Measurements from ENCODE around the gene CCSAP. TPM values are rescaled to one million over a fixed set of nuclear protein-coding genes. Genes with fewer than 3 reads are reported as not detected.
"Not testable (repeated sequence)": the region's sequence is repeated elsewhere in the genome, so short reads cannot be mapped to it uniquely, and the experiment has no call there.

CCSAP gene
- polyA plus RNA-seq, 4 donors, result 0.89 to 4.5 (median 2.0) TPM

DNA sequence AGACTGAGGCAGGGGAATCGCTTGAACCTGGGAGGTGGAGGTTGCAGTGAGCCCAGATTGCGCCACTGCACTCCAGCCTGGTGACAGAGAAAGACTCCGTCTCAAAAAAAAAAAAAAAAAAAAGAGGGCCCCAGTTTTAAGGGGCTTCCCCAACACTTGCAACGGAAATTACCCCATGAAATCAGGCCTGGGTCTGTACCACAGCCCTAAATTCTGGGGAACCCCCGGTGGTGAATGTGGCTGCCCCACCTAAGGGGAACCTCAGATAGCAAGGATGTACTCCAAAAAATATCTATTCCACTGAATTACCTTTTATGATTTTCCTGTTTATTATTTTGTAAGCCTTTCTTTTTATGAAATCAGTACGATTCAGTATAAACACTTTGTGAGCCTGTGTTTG lies 15.1 kb downstream of the CCSAP start:
- not testable (repeated sequence) for H3K9me3 ChIP-seq (ENCODE audit: control insufficient read depth in 2 of 2, insufficient read depth in 1 of 2, low read depth in 1 of 2, low read length in 1 of 2); DNase-seq; H3K27me3 ChIP-seq (ENCODE audit: control insufficient read depth in 3 of 3, insufficient read depth in 3 of 3, low read length in 3 of 3); H3K4me1 ChIP-seq (ENCODE audit: control insufficient read depth in 3 of 3, insufficient read depth in 2 of 3, low read depth in 1 of 3, low read length in 2 of 3); H3K27ac ChIP-seq (ENCODE audit: low read depth in 1 of 3, low read length in 2 of 3); H3K36me3 ChIP-seq (ENCODE audit: control insufficient read depth in 3 of 3, insufficient read depth in 2 of 3, low read depth in 1 of 3, low read length in 3 of 3); H3K4me3 ChIP-seq (ENCODE audit: low read depth in 1 of 3, low read length in 3 of 3); FAIRE-seq
- 86 to 91% (median 87%) methylated on average over 6 of the region's 6 CpGs for WGBS, 3 donors

DNA sequence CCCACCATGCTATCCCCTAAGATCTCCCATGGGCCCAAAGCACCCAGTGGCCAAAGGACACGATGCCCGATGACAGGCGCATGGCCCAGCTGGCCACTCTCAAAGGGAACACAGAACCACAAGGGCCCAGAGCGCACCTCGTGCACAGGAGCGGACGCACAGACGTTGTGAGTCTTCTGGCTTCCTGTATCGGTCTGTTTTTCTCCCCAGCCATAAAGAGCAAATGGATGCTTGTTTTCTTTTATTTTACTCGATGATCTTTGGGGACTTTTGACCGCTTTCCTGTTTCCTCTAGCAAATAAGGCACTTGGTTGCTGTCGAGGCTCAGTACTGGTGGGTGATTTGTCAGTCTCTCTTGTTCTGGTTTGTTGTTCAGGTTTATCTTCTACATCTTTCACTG lies 16.2 kb downstream of the CCSAP start:
- DNase-seq (no peak), FAIRE-seq (no peak)
- no peak overlapping the region for H3K27ac ChIP-seq (ENCODE audit: low read depth in 1 of 3, low read length in 2 of 3)
- H3K4me3 ChIP-seq (ENCODE audit: low read depth in 1 of 3, low read length in 3 of 3), result no peak overlapping the region
- H3K4me1 ChIP-seq (ENCODE audit: control insufficient read depth in 3 of 3, insufficient read depth in 2 of 3, low read depth in 1 of 3, low read length in 2 of 3), result no peaks in the 10 kb centered on the region
- no peaks in the 10 kb centered on the region for H3K27me3 ChIP-seq (ENCODE audit: control insufficient read depth in 3 of 3, insufficient read depth in 3 of 3, low read length in 3 of 3)
- peaks cover 0 to 8% (median 4%) of the 10 kb centered on the region in 3 donors for H3K36me3 ChIP-seq (ENCODE audit: control insufficient read depth in 3 of 3, insufficient read depth in 2 of 3, low read depth in 1 of 3, low read length in 3 of 3)
- 91 to 96% (median 96%) methylated on average over 12 of the region's 12 CpGs for WGBS, 3 donors
- no peaks in the 10 kb centered on the region for H3K9me3 ChIP-seq (ENCODE audit: control insufficient read depth in 2 of 2, insufficient read depth in 1 of 2, low read depth in 1 of 2, low read length in 1 of 2)

DNA sequence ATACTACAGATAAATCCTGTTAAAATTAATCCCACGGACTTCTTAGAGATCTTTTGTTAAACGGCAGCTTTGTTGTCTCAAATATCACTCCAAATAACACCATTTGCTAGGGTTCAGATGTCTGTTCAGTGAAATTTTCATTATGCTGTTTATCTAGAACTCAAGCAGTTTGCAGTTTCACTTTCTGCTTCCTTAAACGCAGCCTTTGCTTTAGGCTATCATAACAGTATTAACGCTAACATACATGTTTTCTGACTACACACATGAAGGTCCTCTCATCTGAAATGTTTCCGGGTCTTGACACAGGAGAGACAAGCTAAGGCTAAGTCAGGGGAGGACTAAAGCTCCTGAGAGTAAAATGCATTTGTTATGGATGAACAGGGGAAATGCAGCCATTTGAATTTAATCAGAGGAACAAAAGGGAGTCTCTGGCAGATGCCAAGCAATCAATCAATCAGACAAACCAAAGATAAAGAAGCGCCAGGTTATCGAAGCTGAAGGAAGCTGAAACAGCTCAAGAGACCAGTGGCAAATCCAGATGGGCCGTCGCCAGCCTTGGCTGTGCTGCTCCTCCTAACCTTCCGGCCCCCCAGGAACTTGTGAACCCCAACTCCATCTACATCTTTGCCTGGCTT lies 16.9 kb downstream of the CCSAP start:
- Histone ChIP-seq H3K27me3 (ENCODE audit: control insufficient read depth in 3 of 3, insufficient read depth in 3 of 3, low read length in 3 of 3) (no peaks in the 10 kb centered on the region), H3K27ac (ENCODE audit: low read depth in 1 of 3, low read length in 2 of 3) (peak overlapping the region in 1 of 3 donors; percentile 4), H3K4me1 (ENCODE audit: control insufficient read depth in 3 of 3, insufficient read depth in 2 of 3, low read depth in 1 of 3, low read length in 2 of 3) (no peaks in the 10 kb centered on the region), H3K9me3 (ENCODE audit: control insufficient read depth in 2 of 2, insufficient read depth in 1 of 2, low read depth in 1 of 2, low read length in 1 of 2) (no peaks in the 10 kb centered on the region), H3K36me3 (ENCODE audit: control insufficient read depth in 3 of 3, insufficient read depth in 2 of 3, low read depth in 1 of 3, low read length in 3 of 3) (peaks cover 0 to 8% (median 4%) of the 10 kb centered on the region in 3 donors), H3K4me3 (ENCODE audit: low read depth in 1 of 3, low read length in 3 of 3) (no peak overlapping the region)
- 37 to 58% (median 54%) methylated on average over 10 of the region's 10 CpGs for WGBS, 3 donors
- DNase-seq (peak; percentile 8 to 37), FAIRE-seq (no peak)

DNA sequence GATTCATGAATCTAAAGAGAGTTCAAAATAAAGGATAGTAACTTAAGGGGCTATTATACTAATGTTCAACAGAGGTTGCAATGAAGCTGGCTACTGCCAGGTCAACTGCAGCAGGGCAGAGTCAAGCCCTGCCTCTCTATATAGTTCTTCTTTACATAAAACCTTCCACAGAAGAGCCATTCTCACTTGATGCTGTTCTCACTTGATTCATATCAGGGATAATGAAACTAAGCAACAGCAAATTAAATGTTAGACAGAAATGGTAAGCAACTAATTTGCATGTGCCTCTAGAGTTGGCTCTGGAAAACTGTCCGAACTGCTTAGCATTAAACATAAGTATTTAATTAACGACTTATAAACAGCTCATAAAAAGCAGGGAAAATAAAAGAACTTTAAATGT lies 17.4 kb downstream of the CCSAP start:
- DNase-seq (no peak), FAIRE-seq (no peak)
- Histone ChIP-seq H3K27ac (ENCODE audit: low read depth in 1 of 3, low read length in 2 of 3) (peak overlapping the region in 1 of 3 donors; percentile 11), H3K9me3 (ENCODE audit: control insufficient read depth in 2 of 2, insufficient read depth in 1 of 2, low read depth in 1 of 2, low read length in 1 of 2) (no peaks in the 10 kb centered on the region), H3K27me3 (ENCODE audit: control insufficient read depth in 3 of 3, insufficient read depth in 3 of 3, low read length in 3 of 3) (no peaks in the 10 kb centered on the region), H3K36me3 (ENCODE audit: control insufficient read depth in 3 of 3, insufficient read depth in 2 of 3, low read depth in 1 of 3, low read length in 3 of 3) (peaks cover 0 to 8% (median 4%) of the 10 kb centered on the region in 3 donors), H3K4me3 (ENCODE audit: low read depth in 1 of 3, low read length in 3 of 3) (no peak overlapping the region), H3K4me1 (ENCODE audit: control insufficient read depth in 3 of 3, insufficient read depth in 2 of 3, low read depth in 1 of 3, low read length in 2 of 3) (no peaks in the 10 kb centered on the region)
- 17 to 65% (median 64%) methylated on average over 2 of the region's 2 CpGs for WGBS, 3 donors

DNA sequence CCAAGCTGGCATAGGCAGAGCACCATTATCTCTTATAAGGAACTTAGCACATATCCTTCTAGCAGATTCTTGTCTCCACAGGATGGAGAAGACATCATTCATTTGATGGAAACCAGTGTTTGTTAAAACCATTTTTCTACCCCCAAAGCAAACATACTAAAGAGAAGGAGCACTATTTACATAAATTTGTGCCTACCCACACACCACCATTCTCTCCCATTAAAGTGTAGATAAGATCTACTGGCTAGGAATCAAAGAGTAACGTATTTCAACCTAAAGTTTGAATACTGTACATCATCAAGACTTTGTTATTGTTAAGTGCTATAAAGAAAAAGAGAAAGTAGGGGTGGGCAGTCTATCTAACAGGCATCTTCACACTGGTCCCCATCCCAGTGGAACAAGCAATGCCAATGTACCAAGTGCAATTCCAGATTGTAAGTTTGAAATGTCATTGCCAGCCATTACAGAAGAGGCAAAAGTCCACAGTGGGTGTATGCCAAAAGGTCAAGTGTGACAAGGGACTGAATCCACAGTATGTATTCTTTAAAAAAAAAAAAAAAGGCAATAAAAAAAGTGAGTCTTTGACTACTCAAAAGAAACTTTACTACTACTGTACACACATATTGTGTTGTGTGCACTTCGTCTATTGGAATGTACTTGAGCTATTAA lies 18.8 kb downstream of the CCSAP start:
- Histone ChIP-seq H3K27me3 (ENCODE audit: control insufficient read depth in 3 of 3, insufficient read depth in 3 of 3, low read length in 3 of 3) (no peaks in the 10 kb centered on the region), H3K4me3 (ENCODE audit: low read depth in 1 of 3, low read length in 3 of 3) (no peak overlapping the region), H3K36me3 (ENCODE audit: control insufficient read depth in 3 of 3, insufficient read depth in 2 of 3, low read depth in 1 of 3, low read length in 3 of 3) (peaks cover 2 to 16% (median 4%) of the 10 kb centered on the region in 3 donors), H3K27ac (ENCODE audit: low read depth in 1 of 3, low read length in 2 of 3) (no peak overlapping the region), H3K4me1 (ENCODE audit: control insufficient read depth in 3 of 3, insufficient read depth in 2 of 3, low read depth in 1 of 3, low read length in 2 of 3) (no peaks in the 10 kb centered on the region), H3K9me3 (ENCODE audit: control insufficient read depth in 2 of 2, insufficient read depth in 1 of 2, low read depth in 1 of 2, low read length in 1 of 2) (no peaks in the 10 kb centered on the region)
- no peak for FAIRE-seq
- peak in 1 of 2 donors; percentile 45 for DNase-seq
- 58 to 81% (median 81%) methylated on average over 2 of the region's 2 CpGs for WGBS, 3 donors

DNA sequence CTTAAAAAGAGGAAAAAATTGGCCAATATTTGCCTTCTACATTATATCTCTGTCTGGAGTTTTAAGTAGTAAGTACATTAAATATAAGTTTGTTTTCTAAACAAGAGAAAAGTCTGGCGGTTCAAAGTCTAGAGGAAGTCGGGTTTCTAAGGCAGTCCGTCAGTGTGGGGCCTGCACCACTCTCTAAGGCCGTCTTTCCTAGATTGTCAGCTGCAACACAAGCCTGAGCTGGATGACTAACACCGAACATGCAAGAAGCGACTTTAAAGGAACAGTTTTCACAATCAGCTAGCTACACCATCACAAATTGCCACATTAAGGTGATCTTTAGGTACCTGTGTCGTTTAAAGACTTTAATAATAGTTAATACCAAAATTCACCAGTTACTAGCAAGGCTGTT lies 19.6 kb downstream of the CCSAP start:
- no peak for FAIRE-seq

DNA sequence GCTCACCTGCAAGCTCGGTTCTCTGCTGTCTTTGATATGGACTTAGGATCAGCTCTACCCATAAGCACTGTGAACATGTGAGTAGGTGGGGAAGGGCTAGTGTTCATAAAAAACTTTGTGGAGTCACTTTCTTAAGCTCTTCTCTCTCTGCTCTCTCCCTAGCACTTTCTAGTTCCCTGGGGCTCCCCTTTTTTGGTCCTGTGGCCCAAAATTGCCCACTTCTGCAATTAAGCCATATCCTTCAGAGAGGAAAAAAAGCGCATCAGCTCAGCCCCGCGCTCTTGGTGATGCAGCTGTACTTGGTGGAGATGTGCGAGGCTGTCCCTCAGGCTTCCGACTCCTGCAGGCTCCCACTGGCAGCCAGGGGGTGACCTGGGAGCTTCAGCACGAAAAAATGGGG lies 23.4 kb downstream of the CCSAP start:
- Histone ChIP-seq H3K4me3 (ENCODE audit: low read depth in 1 of 3, low read length in 3 of 3) (no peak overlapping the region), H3K27me3 (ENCODE audit: control insufficient read depth in 3 of 3, insufficient read depth in 3 of 3, low read length in 3 of 3) (no peaks in the 10 kb centered on the region), H3K27ac (ENCODE audit: low read depth in 1 of 3, low read length in 2 of 3) (no peak overlapping the region), H3K36me3 (ENCODE audit: control insufficient read depth in 3 of 3, insufficient read depth in 2 of 3, low read depth in 1 of 3, low read length in 3 of 3) (peaks cover 0 to 11% (median 2%) of the 10 kb centered on the region in 3 donors), H3K9me3 (ENCODE audit: control insufficient read depth in 2 of 2, insufficient read depth in 1 of 2, low read depth in 1 of 2, low read length in 1 of 2) (no peaks in the 10 kb centered on the region), H3K4me1 (ENCODE audit: control insufficient read depth in 3 of 3, insufficient read depth in 2 of 3, low read depth in 1 of 3, low read length in 2 of 3) (no peaks in the 10 kb centered on the region)
- 96 to 98% (median 96%) methylated on average over 7 of the region's 7 CpGs for WGBS, 3 donors
- DNase-seq (no peak), FAIRE-seq (no peak)

More for the DNA sequence above, 19.6 kb downstream of the CCSAP start:
- Histone ChIP-seq H3K27me3 (ENCODE audit: control insufficient read depth in 3 of 3, insufficient read depth in 3 of 3, low read length in 3 of 3) (no peaks in the 10 kb centered on the region), H3K4me3 (ENCODE audit: low read depth in 1 of 3, low read length in 3 of 3) (no peak overlapping the region), H3K9me3 (ENCODE audit: control insufficient read depth in 2 of 2, insufficient read depth in 1 of 2, low read depth in 1 of 2, low read length in 1 of 2) (no peaks in the 10 kb centered on the region), H3K27ac (ENCODE audit: low read depth in 1 of 3, low read length in 2 of 3) (no peak overlapping the region), H3K4me1 (ENCODE audit: control insufficient read depth in 3 of 3, insufficient read depth in 2 of 3, low read depth in 1 of 3, low read length in 2 of 3) (no peaks in the 10 kb centered on the region), H3K36me3 (ENCODE audit: control insufficient read depth in 3 of 3, insufficient read depth in 2 of 3, low read depth in 1 of 3, low read length in 3 of 3) (peaks cover 2 to 16% (median 4%) of the 10 kb centered on the region in 3 donors)
- peak; percentile 29 to 40 for DNase-seq
- WGBS, 3 donors, result 67 to 79% (median 70%) methylated on average over 7 of the region's 7 CpGs

DNA sequence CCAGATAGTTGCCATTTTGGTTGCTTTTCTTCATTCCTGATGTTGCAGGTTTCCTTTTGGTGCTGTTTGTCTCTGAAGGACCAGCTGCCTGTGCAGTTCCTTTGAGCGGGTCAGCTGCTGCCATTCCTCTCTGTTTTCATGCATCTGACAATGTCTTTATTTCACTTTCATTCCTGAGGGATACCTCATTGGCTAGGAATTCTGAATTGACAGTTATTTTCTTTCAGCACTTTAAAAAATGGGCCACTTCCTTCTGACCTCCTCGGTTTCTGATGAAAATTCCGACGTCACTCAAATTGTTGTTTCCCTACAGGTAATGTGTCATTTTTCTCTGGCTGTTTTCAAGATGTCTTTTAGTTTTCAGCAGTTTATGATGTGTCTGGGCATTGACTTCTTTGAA lies 24.8 kb downstream of the CCSAP start:
- H3K27ac ChIP-seq (ENCODE audit: low read depth in 1 of 3, low read length in 2 of 3), result no peak overlapping the region
- H3K4me1 ChIP-seq (ENCODE audit: control insufficient read depth in 3 of 3, insufficient read depth in 2 of 3, low read depth in 1 of 3, low read length in 2 of 3), result no peaks in the 10 kb centered on the region
- no peak overlapping the region for H3K4me3 ChIP-seq (ENCODE audit: low read depth in 1 of 3, low read length in 3 of 3)
- WGBS, 3 donors, result 88 to 94% (median 94%) methylated on average over 4 of the region's 4 CpGs
- no peak for DNase-seq
- H3K36me3 ChIP-seq (ENCODE audit: control insufficient read depth in 3 of 3, insufficient read depth in 2 of 3, low read depth in 1 of 3, low read length in 3 of 3), result peaks cover 0 to 14% (median 2%) of the 10 kb centered on the region in 3 donors
- H3K9me3 ChIP-seq (ENCODE audit: control insufficient read depth in 2 of 2, insufficient read depth in 1 of 2, low read depth in 1 of 2, low read length in 1 of 2), result no peaks in the 10 kb centered on the region
- H3K27me3 ChIP-seq (ENCODE audit: control insufficient read depth in 3 of 3, insufficient read depth in 3 of 3, low read length in 3 of 3), result no peaks in the 10 kb centered on the region
- FAIRE-seq, result no peak
